ENCODE data around the gene PLVAP. TPM values are rescaled to one million over a fixed set of nuclear protein-coding genes. Genes with fewer than 3 reads are reported as not detected.

PLVAP gene
- total and polyA plus RNA-seq, 2 donors from 2014 or later: 148 to 195 TPM

DNA sequence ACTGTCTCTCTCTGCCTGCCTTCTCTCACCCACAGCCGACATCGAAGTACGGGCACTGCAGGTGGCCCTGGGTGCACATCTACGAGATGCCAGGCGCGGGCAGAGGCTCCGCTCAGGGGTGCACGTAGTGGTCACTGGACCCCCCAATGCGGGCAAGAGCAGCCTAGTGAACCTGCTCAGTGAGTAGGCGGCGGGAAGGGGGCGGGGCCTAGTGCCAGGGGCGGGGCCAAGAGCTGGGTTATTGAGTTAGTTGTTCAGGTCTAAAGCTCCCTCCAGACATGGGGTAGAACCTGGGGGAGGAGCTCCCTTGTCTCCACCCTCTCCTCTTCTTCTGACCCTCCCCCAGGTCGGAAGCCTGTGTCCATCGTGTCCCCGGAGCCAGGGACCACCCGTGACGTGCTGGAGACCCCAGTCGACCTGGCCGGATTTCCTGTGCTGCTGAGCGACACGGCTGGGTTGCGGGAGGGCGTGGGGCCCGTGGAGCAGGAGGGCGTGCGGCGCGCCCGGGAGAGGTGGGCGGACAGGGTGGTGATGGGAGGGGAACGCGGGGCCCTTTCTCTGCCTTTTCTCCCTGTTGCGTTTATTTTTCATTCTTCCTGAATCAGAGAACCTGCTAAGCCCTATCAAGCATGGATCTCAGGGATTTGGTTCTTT is 37.9 kb downstream of the PLVAP start:
- Histone ChIP-seq H3K9me3 (ENCODE audit: control insufficient read depth in 2 of 3, insufficient read depth in 1 of 3, low read length in 3 of 3) (no peaks in the 10 kb centered on the region), H3K9ac (ENCODE audit: low read length in 3 of 3) (no peak overlapping the region), H3K27ac (ENCODE audit: low read depth in 2 of 2, low read length in 2 of 2) (no peak overlapping the region), H3K4me3 (ENCODE audit: low read length in 3 of 3) (no peak overlapping the region), H3K36me3 (ENCODE audit: control insufficient read depth in 2 of 3, insufficient read depth in 3 of 3, low read length in 3 of 3) (no peaks in the 10 kb centered on the region), H3K27me3 (ENCODE audit: control insufficient read depth, insufficient read depth, low read length) (no peaks in the 10 kb centered on the region), H3K4me1 (ENCODE audit: control insufficient read depth in 2 of 3, insufficient read depth in 2 of 3, low read depth in 1 of 3, low read length in 3 of 3) (peaks cover 0 to 18% (median 0%) of the 10 kb centered on the region in 3 donors)
- intact Hi-C loops (cut with DNase I): loop anchor here (10.0 kb wide), 1 partner anchor 126 kb away; the partner anchor contains the start of gene NXNL1
- DNase-seq (peak in 1 of 5 donors; percentile 89), FAIRE-seq (no peak)
- TF ChIP-seq, protein P1, sequence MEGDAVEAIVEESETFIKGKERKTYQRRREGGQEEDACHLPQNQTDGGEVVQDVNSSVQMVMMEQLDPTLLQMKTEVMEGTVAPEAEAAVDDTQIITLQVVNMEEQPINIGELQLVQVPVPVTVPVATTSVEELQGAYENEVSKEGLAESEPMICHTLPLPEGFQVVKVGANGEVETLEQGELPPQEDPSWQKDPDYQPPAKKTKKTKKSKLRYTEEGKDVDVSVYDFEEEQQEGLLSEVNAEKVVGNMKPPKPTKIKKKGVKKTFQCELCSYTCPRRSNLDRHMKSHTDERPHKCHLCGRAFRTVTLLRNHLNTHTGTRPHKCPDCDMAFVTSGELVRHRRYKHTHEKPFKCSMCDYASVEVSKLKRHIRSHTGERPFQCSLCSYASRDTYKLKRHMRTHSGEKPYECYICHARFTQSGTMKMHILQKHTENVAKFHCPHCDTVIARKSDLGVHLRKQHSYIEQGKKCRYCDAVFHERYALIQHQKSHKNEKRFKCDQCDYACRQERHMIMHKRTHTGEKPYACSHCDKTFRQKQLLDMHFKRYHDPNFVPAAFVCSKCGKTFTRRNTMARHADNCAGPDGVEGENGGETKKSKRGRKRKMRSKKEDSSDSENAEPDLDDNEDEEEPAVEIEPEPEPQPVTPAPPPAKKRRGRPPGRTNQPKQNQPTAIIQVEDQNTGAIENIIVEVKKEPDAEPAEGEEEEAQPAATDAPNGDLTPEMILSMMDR (IDR thresholded peaks at IDR 0.05; ENCODE audit: borderline replicate concordance, extremely low read depth, insufficient read depth): no peak

DNA sequence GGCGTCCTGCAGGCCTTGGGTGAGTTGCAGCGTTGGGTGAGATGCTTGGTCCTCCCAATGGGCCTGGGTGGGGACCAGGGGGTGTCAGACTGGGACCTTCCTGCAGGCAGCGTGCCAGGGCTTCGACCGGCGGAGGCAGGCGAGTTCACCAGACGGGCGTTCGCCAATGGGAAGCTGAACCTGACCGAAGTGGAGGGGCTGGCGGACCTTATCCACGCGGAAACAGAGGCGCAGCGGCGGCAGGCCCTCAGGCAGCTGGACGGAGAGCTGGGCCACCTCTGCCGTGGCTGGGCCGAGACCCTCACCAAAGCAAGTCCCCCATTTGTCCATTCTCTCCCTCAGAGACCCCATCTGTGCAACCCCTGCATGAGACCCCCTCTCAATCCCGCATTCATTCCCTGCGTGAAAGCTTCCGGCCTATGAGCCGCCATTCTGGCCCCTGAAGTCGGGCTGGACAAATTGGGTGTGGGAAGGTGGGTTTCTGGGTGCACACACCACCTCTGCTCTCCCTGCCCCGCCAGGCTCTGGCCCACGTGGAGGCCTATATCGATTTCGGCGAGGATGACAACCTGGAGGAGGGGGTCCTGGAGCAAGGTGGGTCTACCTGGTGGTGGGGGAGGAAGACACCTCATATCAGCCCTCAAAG is 38.6 kb downstream of the PLVAP start:
- H3K4me3 ChIP-seq (ENCODE audit: low read length in 3 of 3): peak overlapping the region in 1 of 3 donors; percentile 95
- H3K36me3 ChIP-seq (ENCODE audit: control insufficient read depth in 2 of 3, insufficient read depth in 3 of 3, low read length in 3 of 3): no peaks in the 10 kb centered on the region
- H3K9me3 ChIP-seq (ENCODE audit: control insufficient read depth in 2 of 3, insufficient read depth in 1 of 3, low read length in 3 of 3): no peaks in the 10 kb centered on the region
- no peak overlapping the region for H3K27ac ChIP-seq (ENCODE audit: low read depth in 2 of 2, low read length in 2 of 2)
- intact Hi-C loops (cut with DNase I): loop anchor here (10.0 kb wide), 1 partner anchor 126 kb away; the partner anchor contains the start of gene NXNL1
- TF ChIP-seq, protein P1 (IDR thresholded peaks at IDR 0.05; ENCODE audit: borderline replicate concordance, extremely low read depth, insufficient read depth): no peak
- FAIRE-seq (no peak), DNase-seq (peak in 2 of 5 donors; percentile 80 to 83)
- H3K27me3 ChIP-seq (ENCODE audit: control insufficient read depth, insufficient read depth, low read length): no peaks in the 10 kb centered on the region
- peaks cover 0 to 24% (median 0%) of the 10 kb centered on the region in 3 donors for H3K4me1 ChIP-seq (ENCODE audit: control insufficient read depth in 2 of 3, insufficient read depth in 2 of 3, low read depth in 1 of 3, low read length in 3 of 3)
- H3K9ac ChIP-seq (ENCODE audit: low read length in 3 of 3): no peak overlapping the region

DNA sequence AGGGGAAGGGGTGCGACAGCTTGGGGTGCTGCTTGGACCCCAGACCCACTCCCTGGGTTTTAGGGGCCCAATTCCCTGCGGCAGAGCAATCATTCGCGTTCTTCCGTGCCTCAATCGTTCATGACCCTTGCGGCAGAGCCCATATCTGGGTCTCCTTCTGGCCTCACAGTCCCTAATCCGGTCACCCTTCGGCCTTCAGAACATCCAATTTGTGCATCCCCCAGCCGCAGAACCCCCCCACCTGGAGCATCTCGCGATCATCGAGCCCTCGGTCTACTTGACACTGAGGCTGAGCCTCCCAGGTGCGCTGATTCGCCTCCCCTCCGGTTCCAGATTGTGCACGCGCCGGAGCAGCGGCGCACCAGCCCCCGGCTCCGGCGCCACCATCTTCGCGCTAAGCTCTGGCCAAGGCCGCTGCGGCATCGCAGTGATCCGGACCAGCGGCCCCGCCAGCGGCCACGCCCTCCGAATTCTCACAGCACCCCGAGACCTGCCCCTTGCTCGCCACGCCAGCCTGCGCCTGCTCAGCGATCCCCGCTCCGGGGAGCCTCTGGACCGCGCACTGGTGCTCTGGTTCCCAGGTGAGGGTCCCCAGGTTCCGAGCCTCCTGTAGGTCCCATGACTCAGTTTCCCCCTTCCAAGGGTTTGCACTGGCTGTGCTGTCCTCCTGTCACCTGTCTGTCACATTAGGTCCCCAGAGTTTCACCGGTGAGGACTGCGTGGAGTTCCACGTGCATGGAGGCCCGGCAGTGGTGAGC is 39.3 kb downstream of the PLVAP start:
- intact Hi-C loops (cut with DNase I): loop anchor here (10.0 kb wide), 1 partner anchor 127 kb away; the partner anchor contains the start of gene NXNL1
- Histone ChIP-seq H3K36me3 (ENCODE audit: control insufficient read depth in 2 of 3, insufficient read depth in 3 of 3, low read length in 3 of 3) (no peaks in the 10 kb centered on the region), H3K9ac (ENCODE audit: low read length in 3 of 3) (peak overlapping the region; percentile 60 to 92 (median 74)), H3K4me1 (ENCODE audit: control insufficient read depth in 2 of 3, insufficient read depth in 2 of 3, low read depth in 1 of 3, low read length in 3 of 3) (peaks cover 0 to 24% (median 0%) of the 10 kb centered on the region in 3 donors), H3K27me3 (ENCODE audit: control insufficient read depth, insufficient read depth, low read length) (no peaks in the 10 kb centered on the region), H3K4me3 (ENCODE audit: low read length in 3 of 3) (peak overlapping the region; percentile 87 to 98 (median 95)), H3K9me3 (ENCODE audit: control insufficient read depth in 2 of 3, insufficient read depth in 1 of 3, low read length in 3 of 3) (no peaks in the 10 kb centered on the region), H3K27ac (ENCODE audit: low read depth in 2 of 2, low read length in 2 of 2) (peak overlapping the region; percentile 60 to 95)
- FAIRE-seq (no peak), DNase-seq (peak in 1 of 5 donors; percentile 84)
- TF ChIP-seq, protein P1 (IDR thresholded peaks at IDR 0.05; ENCODE audit: borderline replicate concordance, extremely low read depth, insufficient read depth): no peak

Measured in kidney (tissue), 14 donors.